ENCODE results near the gene RGR. TPM values are rescaled to one million over a fixed set of nuclear protein-coding genes. Genes with fewer than 3 reads are reported as not detected.
A peak's percentile ranks its signal among the peaks of the same experiment; 100 is the strongest.

Gene RGR
- polyA plus RNA-seq, 1 donor (not counting 4 experiments of a cell fraction or from before 2014, with no cell fraction given), result not detected

- no peaks in the 10 kb centered on the region for H3K9me1 ChIP-seq (ENCODE audit: control insufficient read depth, extremely low read depth, insufficient read depth, low read length)
- H3K9me3 ChIP-seq (ENCODE audit: control insufficient read depth, low read depth, low read length), result no peaks in the 10 kb centered on the region
- dilution Hi-C loops (cut with MboI; ENCODE audit: extremely low pct_ligation_motif_present, low sequenced_read_pairs), result loop anchor here (10.0 kb wide), 1 partner anchor 58 kb away; no protein-coding TSS in a partner anchor
- no peaks in the 10 kb centered on the region for H3K79me2 ChIP-seq (ENCODE audit: control insufficient read depth, insufficient read depth, low read length)
- no peak overlapping the region for H3K4me2 ChIP-seq (ENCODE audit: control insufficient read depth, extremely low read depth, insufficient read depth, low read depth, low read length)
- no peak overlapping the region for H3K27ac ChIP-seq (ENCODE audit: control insufficient read depth, insufficient read depth, low read length)
- H3K4me1 ChIP-seq (ENCODE audit: control insufficient read depth, extremely low read depth, insufficient read depth, low read length), result no peaks in the 10 kb centered on the region
- no peaks in the 10 kb centered on the region for H4K20me1 ChIP-seq (ENCODE audit: control insufficient read depth, extremely low read depth, insufficient read depth, low read length)
- TF ChIP-seq CTCF (optimal IDR thresholded peaks at IDR 0.05 in 1 of 3, IDR thresholded peaks at IDR 0.05 in 1 of 3, conservative IDR thresholded peaks at IDR 0.05 in 1 of 3; ENCODE audit: extremely low read depth in 1 of 3, insufficient read depth in 2 of 3, low read length in 3 of 3) (no peak), EZH2 (IDR thresholded peaks at IDR 0.05; ENCODE audit: low read length) (no peak)
- peaks cover 16% of the 10 kb centered on the region for H3K27me3 ChIP-seq (ENCODE audit: control insufficient read depth, extremely low read depth, insufficient read depth, low read length)
- no peak for DNase-seq (ENCODE audit: low read depth, low spot score)
- FAIRE-seq, result no peak
- H3K4me3 ChIP-seq (ENCODE audit: control insufficient read depth in 2 of 3, extremely low read depth in 1 of 3, insufficient read depth in 2 of 3, low read depth in 1 of 3, low read length in 3 of 3), result no peak overlapping the region
- H3K9ac ChIP-seq (ENCODE audit: control insufficient read depth, extremely low read depth, insufficient read depth, low read length), result no peak overlapping the region
- H2AFZ ChIP-seq (ENCODE audit: control insufficient read depth, low read length), result no peak overlapping the region
- H3K36me3 ChIP-seq (ENCODE audit: control insufficient read depth in 2 of 2, extremely low read depth in 1 of 2, insufficient read depth in 2 of 2, low read length in 2 of 2), result no peaks in the 10 kb centered on the region
Measured at GRCh38 chr10:84202349-84202748, 42.5 kb upstream of the RGR start.

GRCh38 chr10:84204122-84204521, 40.7 kb upstream of the RGR start:
- H3K27ac ChIP-seq (ENCODE audit: control insufficient read depth, insufficient read depth, low read length), result no peak overlapping the region
- peak; percentile 61 to 81 (median 81) for TF ChIP-seq CTCF (optimal IDR thresholded peaks at IDR 0.05 in 1 of 3, IDR thresholded peaks at IDR 0.05 in 1 of 3, conservative IDR thresholded peaks at IDR 0.05 in 1 of 3; ENCODE audit: extremely low read depth in 1 of 3, insufficient read depth in 2 of 3, low read length in 3 of 3)
- no peak for TF ChIP-seq EZH2 (IDR thresholded peaks at IDR 0.05; ENCODE audit: low read length)
- H3K4me1 ChIP-seq (ENCODE audit: control insufficient read depth, extremely low read depth, insufficient read depth, low read length), result no peaks in the 10 kb centered on the region
- dilution Hi-C loops (cut with MboI; ENCODE audit: extremely low pct_ligation_motif_present, low sequenced_read_pairs), result loop anchor here (10.0 kb wide), 1 partner anchor 59 kb away; no protein-coding TSS in a partner anchor
- no peaks in the 10 kb centered on the region for H3K9me1 ChIP-seq (ENCODE audit: control insufficient read depth, extremely low read depth, insufficient read depth, low read length)
- no peak overlapping the region for H3K9ac ChIP-seq (ENCODE audit: control insufficient read depth, extremely low read depth, insufficient read depth, low read length)
- peaks cover 4% of the 10 kb centered on the region for H3K27me3 ChIP-seq (ENCODE audit: control insufficient read depth, extremely low read depth, insufficient read depth, low read length)
- H3K4me2 ChIP-seq (ENCODE audit: control insufficient read depth, extremely low read depth, insufficient read depth, low read depth, low read length), result no peak overlapping the region
- FAIRE-seq (no peak), DNase-seq (ENCODE audit: low read depth, low spot score) (no peak)
- no peaks in the 10 kb centered on the region for H3K79me2 ChIP-seq (ENCODE audit: control insufficient read depth, insufficient read depth, low read length)
- no peaks in the 10 kb centered on the region for H3K36me3 ChIP-seq (ENCODE audit: control insufficient read depth in 2 of 2, extremely low read depth in 1 of 2, insufficient read depth in 2 of 2, low read length in 2 of 2)
- no peaks in the 10 kb centered on the region for H4K20me1 ChIP-seq (ENCODE audit: control insufficient read depth, extremely low read depth, insufficient read depth, low read length)
- no peak overlapping the region for H2AFZ ChIP-seq (ENCODE audit: control insufficient read depth, low read length)
- H3K4me3 ChIP-seq (ENCODE audit: control insufficient read depth in 2 of 3, extremely low read depth in 1 of 3, insufficient read depth in 2 of 3, low read depth in 1 of 3, low read length in 3 of 3), result no peak overlapping the region
- H3K9me3 ChIP-seq (ENCODE audit: control insufficient read depth, low read depth, low read length), result no peaks in the 10 kb centered on the region

Data from keratinocyte (primary cell).